HFFc6 (cell line): ENCODE measurements around the gene NMNAT3. TPM values are rescaled to one million over a fixed set of nuclear protein-coding genes. Genes with fewer than 3 reads are reported as not detected.

Experiments
- DNase-seq: peaks from one replicate; pipeline ENCODE4 v3.0.0-alpha.2; 2018
- H3K27ac Mint-ChIP-seq: 2 replicates; pipeline ENCODE4 v1.8.0; 2020; ENCODE audit warnings: mild to moderate bottlenecking, mixed read lengths
- H3K27me3 Mint-ChIP-seq: 2 replicates; pipeline ENCODE4 v1.8.0; 2021; ENCODE audit warnings: mild to moderate bottlenecking, moderate library complexity, mixed read lengths; ENCODE audit not compliant: insufficient read depth
- H3K36me3 Mint-ChIP-seq: 2 replicates; pipeline ENCODE4 v1.8.0; 2021; ENCODE audit warnings: low read depth, mixed read lengths
- H3K4me1 Mint-ChIP-seq: 2 replicates; pipeline ENCODE4 v1.8.0; 2020; ENCODE audit warnings: low read depth, mixed read lengths
- H3K4me3 Mint-ChIP-seq: 2 replicates; pipeline ENCODE4 v1.8.0; 2020; ENCODE audit warnings: mild to moderate bottlenecking, moderate library complexity, mixed read lengths
- H3K9me3 Mint-ChIP-seq: 2 replicates; pipeline ENCODE4 v1.8.0; 2020; ENCODE audit warnings: mild to moderate bottlenecking, mixed read lengths
- total RNA-seq, 6 experiments: library from RNA; stranded (reverse); fragmentation: NEBNext Ultra II Directional; extraction: Animal tissue kit (Norgen Biotek cat#: 25700); gene quantifications; 2 replicates in 1 of 6; 3 replicates in 5 of 6; pipeline ENCODE4 v1.2.3, GENCODE V29; 2021
- TF ChIP-seq, protein P1 (sequence below): fragments of 200-600 bp; sonication (generic); IDR thresholded peaks from 2 replicates; pipeline ENCODE4 v1.5.0; 2021; ENCODE audit warnings: antibody characterized with exemption, mild to moderate bottlenecking

Gene NMNAT3
- total RNA-seq, 6 experiments from 2014 or later = 0.02 to 0.05 (median 0.03) TPM; not detected in 2

DNA sequence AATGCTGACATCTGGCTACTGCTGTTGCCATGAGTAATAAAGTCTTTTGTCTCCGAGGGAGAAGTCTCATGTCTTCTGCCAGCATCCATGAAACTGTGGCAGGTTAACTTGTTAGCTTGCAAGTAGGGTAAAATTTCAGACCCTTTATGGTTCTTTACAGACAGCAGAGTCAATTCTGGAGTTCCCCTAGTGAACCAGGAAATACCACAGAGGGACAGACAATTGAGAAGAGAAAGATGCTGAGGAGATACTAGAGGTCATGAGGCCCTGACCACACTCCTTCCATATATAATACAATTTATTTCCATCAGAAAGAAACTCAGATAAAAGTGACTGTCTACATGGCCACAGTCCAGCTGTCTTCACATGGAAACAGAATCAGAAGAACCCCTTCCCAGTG is 38.1 kb downstream of the NMNAT3 start:
- no peak for DNase-seq

DNA sequence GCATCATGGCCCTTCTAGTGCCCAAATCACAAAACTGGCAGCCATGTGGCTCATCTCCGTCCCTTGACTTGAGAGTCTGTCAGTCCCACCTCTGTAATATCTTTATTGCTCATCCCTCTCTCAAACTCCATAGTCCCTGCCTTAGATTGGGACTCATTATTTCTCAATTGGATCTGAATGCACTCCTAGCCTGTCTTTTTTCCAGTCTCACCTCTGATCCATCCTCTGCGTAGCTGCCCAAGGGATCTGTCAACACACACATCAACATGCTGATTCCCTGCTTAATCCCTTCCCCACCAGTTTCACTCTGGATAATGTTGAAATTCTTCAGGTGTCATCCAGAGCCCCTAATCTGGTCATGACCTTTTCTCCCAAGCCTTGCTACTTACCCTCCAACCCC is 39.3 kb downstream of the NMNAT3 start:
- H3K4me1 Mint-ChIP-seq = no peaks in the 10 kb centered on the region
- TF ChIP-seq, protein P1, sequence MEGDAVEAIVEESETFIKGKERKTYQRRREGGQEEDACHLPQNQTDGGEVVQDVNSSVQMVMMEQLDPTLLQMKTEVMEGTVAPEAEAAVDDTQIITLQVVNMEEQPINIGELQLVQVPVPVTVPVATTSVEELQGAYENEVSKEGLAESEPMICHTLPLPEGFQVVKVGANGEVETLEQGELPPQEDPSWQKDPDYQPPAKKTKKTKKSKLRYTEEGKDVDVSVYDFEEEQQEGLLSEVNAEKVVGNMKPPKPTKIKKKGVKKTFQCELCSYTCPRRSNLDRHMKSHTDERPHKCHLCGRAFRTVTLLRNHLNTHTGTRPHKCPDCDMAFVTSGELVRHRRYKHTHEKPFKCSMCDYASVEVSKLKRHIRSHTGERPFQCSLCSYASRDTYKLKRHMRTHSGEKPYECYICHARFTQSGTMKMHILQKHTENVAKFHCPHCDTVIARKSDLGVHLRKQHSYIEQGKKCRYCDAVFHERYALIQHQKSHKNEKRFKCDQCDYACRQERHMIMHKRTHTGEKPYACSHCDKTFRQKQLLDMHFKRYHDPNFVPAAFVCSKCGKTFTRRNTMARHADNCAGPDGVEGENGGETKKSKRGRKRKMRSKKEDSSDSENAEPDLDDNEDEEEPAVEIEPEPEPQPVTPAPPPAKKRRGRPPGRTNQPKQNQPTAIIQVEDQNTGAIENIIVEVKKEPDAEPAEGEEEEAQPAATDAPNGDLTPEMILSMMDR = no peak
- H3K4me3 Mint-ChIP-seq = no peak overlapping the region
- no peaks in the 10 kb centered on the region for H3K36me3 Mint-ChIP-seq
- H3K27ac Mint-ChIP-seq = no peak overlapping the region
- peaks cover 29% of the 10 kb centered on the region for H3K9me3 Mint-ChIP-seq
- no peaks in the 10 kb centered on the region; the same call in none of the 2 replicates for H3K27me3 Mint-ChIP-seq
- no peak for DNase-seq

More for the DNA sequence above, 38.1 kb downstream of the NMNAT3 start:
- TF ChIP-seq, protein P1 = no peak
- Mint-ChIP-seq H3K4me3 (no peak overlapping the region), H3K27me3 (no peaks in the 10 kb centered on the region; the same call in none of the 2 replicates), H3K9me3 (peaks cover 32% of the 10 kb centered on the region), H3K36me3 (no peaks in the 10 kb centered on the region), H3K4me1 (no peaks in the 10 kb centered on the region), H3K27ac (no peak overlapping the region)

DNA sequence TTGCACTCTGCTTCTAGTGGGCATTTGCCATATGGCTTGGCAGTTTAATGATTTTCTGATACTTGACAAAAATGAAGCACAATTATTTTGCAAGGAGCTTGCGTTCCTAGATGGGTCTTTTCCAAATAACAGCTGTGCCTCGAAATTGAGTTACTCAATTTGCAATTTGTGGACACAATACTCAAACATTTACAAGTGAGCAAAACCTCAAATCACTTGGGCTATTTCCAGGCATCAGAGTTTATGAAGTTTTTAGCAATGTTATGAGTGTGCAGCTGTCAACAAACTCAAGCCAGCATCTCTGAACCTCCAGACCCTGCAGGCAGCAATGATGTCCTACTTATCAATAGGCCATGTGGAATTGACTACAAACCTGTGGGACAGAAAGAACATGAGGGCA is 41.3 kb downstream of the NMNAT3 start:
- Mint-ChIP-seq H3K27me3 (no peaks in the 10 kb centered on the region; the same call in none of the 2 replicates), H3K9me3 (peaks cover 46% of the 10 kb centered on the region), H3K36me3 (no peaks in the 10 kb centered on the region), H3K4me1 (no peaks in the 10 kb centered on the region), H3K27ac (no peak overlapping the region), H3K4me3 (no peak overlapping the region)
- DNase-seq = no peak
- TF ChIP-seq, protein P1 = no peak

DNA sequence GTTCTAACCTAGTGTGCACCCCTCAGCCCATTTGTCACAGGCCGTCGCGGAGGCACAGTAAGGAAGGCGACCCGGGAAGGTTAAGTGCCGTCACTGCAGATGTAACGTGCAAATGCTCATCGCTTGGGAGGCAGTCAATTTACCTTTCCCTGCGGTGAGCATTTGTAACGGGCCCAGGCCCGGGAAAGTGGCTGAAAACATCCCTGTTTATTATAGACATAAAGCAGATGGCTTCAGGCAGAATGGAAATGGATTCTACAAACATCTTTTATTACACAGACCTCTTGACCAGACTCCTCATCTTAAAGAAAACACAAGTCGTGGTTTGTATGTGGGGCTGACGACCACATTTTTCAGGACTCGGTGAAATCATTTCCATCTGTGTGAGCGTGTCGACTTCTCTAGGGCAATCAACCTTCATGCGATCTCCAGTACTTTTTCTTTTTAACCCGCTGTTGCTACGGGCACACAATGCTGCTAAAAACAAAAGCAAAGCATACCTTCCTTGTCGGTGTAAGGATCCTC is 43.6 kb downstream of the NMNAT3 start:
- no peak for DNase-seq
- TF ChIP-seq, protein P1 = no peak
- H3K9me3 Mint-ChIP-seq = peaks cover 55% of the 10 kb centered on the region
- H3K36me3 Mint-ChIP-seq = no peaks in the 10 kb centered on the region
- H3K4me3 Mint-ChIP-seq = no peak overlapping the region
- H3K4me1 Mint-ChIP-seq = no peaks in the 10 kb centered on the region
- H3K27ac Mint-ChIP-seq = no peak overlapping the region
- H3K27me3 Mint-ChIP-seq = no peaks in the 10 kb centered on the region; the same call in none of the 2 replicates

DNA sequence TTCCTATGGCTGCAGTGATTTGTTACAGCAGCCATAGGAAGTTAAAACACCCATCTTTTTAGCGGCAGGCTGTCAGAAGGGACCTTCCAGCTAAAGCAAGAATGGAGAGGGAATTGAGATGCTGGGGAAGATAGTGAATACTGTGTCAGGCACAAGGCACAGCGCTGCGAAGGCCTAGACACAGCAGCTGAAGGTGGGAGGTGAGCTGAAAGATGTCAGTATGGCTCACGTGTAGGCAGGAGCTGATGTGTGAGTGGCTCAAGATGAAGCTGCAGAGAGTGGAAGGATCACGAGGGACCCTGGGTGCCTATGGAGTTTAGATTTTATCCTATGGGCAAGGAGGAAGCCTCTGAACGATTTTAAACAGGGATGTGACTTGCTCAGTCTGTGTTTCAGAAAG is 44.3 kb downstream of the NMNAT3 start:
- no peak for DNase-seq
- Mint-ChIP-seq H3K4me1 (no peaks in the 10 kb centered on the region), H3K36me3 (no peaks in the 10 kb centered on the region), H3K4me3 (no peak overlapping the region), H3K9me3 (peaks cover 52% of the 10 kb centered on the region), H3K27ac (no peak overlapping the region), H3K27me3 (no peaks in the 10 kb centered on the region; the same call in none of the 2 replicates)
- TF ChIP-seq, protein P1 = no peak
